ENCODE results near the gene SLC4A4. TPM values are rescaled to one million over a fixed set of nuclear protein-coding genes. Genes with fewer than 3 reads are reported as not detected.

The SLC4A4 gene
- total RNA-seq, 1 donor = 13.0 TPM

DNA sequence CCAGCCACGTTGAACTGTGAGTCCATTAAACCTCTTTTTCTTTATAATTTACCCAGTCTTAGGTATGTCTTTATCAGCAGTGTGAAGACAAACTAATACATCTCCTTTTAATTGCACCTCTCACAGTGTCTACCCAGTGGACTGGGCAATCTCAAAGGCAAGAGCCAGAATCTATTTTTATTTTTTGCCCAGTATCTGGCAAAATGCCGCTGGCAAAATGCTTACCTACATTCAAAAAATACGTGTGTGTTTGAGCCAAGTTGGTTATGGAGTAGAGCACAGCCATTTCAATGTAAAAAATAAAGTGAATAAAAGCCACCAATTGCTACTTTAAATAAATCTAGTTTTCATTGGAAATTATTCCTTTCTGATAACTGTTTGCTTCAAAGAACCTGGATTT is 245.2 kb downstream of the SLC4A4 start:
- Histone ChIP-seq H3K27ac (ENCODE audit: low read depth, low read length) (no peak overlapping the region), H3K79me2 (ENCODE audit: insufficient read depth, low read length) (no peaks in the 10 kb centered on the region), H2AFZ (ENCODE audit: low read length) (no peak overlapping the region), H3K27me3 (ENCODE audit: insufficient read depth, low read length) (no peaks in the 10 kb centered on the region), H3K9me3 (ENCODE audit: low read depth, low read length) (no peaks in the 10 kb centered on the region), H4K20me1 (ENCODE audit: insufficient read depth, low read length) (no peaks in the 10 kb centered on the region), H3K4me3 (ENCODE audit: insufficient read depth, low read length) (no peak overlapping the region), H3K4me2 (ENCODE audit: insufficient read depth, low read length) (no peak overlapping the region), H3K36me3 (ENCODE audit: insufficient read depth, low read length) (no peaks in the 10 kb centered on the region), H3K4me1 (ENCODE audit: insufficient read depth, low read length) (no peaks in the 10 kb centered on the region)
- TF ChIP-seq, protein P1, sequence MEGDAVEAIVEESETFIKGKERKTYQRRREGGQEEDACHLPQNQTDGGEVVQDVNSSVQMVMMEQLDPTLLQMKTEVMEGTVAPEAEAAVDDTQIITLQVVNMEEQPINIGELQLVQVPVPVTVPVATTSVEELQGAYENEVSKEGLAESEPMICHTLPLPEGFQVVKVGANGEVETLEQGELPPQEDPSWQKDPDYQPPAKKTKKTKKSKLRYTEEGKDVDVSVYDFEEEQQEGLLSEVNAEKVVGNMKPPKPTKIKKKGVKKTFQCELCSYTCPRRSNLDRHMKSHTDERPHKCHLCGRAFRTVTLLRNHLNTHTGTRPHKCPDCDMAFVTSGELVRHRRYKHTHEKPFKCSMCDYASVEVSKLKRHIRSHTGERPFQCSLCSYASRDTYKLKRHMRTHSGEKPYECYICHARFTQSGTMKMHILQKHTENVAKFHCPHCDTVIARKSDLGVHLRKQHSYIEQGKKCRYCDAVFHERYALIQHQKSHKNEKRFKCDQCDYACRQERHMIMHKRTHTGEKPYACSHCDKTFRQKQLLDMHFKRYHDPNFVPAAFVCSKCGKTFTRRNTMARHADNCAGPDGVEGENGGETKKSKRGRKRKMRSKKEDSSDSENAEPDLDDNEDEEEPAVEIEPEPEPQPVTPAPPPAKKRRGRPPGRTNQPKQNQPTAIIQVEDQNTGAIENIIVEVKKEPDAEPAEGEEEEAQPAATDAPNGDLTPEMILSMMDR (IDR thresholded peaks at IDR 0.05; ENCODE audit: extremely low read depth, low read depth, low read length) = no peak
- no peak for DNase-seq (ENCODE audit: insufficient read length, low spot score, missing footprints)

DNA sequence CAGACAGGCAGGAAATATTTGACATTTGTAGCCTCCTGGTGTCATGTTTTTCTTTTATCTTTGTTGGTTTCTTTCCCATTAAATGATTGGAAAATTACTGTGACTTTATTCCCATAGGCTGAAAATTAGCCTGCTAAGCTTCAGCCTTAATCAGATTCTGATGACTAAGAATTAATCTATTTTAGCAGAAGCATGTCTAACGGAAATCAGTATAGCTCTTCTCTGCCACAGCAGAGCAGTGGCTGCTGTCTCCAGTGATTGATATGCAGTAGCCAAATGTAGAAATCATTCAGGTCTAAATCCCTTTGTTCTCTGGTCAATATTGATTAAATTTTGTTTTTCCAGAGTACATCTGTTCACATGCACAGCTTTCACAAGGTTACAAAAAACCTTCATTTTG is 245.8 kb downstream of the SLC4A4 start:
- no peak overlapping the region for H2AFZ ChIP-seq (ENCODE audit: low read length)
- TF ChIP-seq, protein P1 (IDR thresholded peaks at IDR 0.05; ENCODE audit: extremely low read depth, low read depth, low read length) = no peak
- H3K4me3 ChIP-seq (ENCODE audit: insufficient read depth, low read length) = no peak overlapping the region
- no peaks in the 10 kb centered on the region for H4K20me1 ChIP-seq (ENCODE audit: insufficient read depth, low read length)
- H3K9me3 ChIP-seq (ENCODE audit: low read depth, low read length) = no peaks in the 10 kb centered on the region
- H3K36me3 ChIP-seq (ENCODE audit: insufficient read depth, low read length) = no peaks in the 10 kb centered on the region
- H3K27ac ChIP-seq (ENCODE audit: low read depth, low read length) = no peak overlapping the region
- no peaks in the 10 kb centered on the region for H3K27me3 ChIP-seq (ENCODE audit: insufficient read depth, low read length)
- no peak for DNase-seq (ENCODE audit: insufficient read length, low spot score, missing footprints)
- H3K4me1 ChIP-seq (ENCODE audit: insufficient read depth, low read length) = no peaks in the 10 kb centered on the region
- no peaks in the 10 kb centered on the region for H3K79me2 ChIP-seq (ENCODE audit: insufficient read depth, low read length)
- H3K4me2 ChIP-seq (ENCODE audit: insufficient read depth, low read length) = no peak overlapping the region

DNA sequence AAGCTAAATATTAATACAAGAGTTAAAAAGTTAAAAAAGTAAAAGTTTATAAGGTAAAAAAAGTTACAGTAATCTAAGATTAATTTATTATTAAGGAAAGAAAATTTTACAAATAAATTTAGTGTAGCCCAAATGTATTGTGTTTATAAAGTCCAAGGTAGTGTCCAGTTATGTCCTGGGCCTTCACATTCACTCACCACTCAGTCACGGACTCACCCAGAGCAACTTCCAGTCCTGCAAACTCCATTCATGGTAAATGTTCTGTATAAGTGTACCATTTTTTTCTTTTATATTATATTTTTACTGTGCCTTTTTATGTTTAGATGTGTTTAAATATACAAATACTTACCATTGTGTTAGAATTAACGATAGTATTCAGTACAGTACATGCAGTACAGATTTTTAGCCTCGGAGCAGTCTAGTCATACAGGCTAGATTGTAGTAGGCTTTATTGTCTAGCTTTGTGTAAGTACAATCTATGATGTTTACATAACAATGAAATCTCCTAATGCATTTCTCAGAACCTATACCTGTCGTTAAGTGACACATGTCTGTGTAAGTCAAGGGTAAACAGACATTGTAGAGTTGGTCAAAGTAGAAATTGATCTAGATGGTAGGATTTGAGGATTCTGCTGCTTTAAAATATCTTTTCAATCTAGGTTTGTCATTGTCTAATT is 247.4 kb downstream of the SLC4A4 start:
- Histone ChIP-seq H3K9me3 (ENCODE audit: low read depth, low read length) (no peaks in the 10 kb centered on the region), H3K27me3 (ENCODE audit: insufficient read depth, low read length) (no peaks in the 10 kb centered on the region), H3K4me3 (ENCODE audit: insufficient read depth, low read length) (no peak overlapping the region), H3K36me3 (ENCODE audit: insufficient read depth, low read length) (no peaks in the 10 kb centered on the region), H3K27ac (ENCODE audit: low read depth, low read length) (no peak overlapping the region), H4K20me1 (ENCODE audit: insufficient read depth, low read length) (no peaks in the 10 kb centered on the region), H3K79me2 (ENCODE audit: insufficient read depth, low read length) (no peaks in the 10 kb centered on the region), H2AFZ (ENCODE audit: low read length) (no peak overlapping the region), H3K4me1 (ENCODE audit: insufficient read depth, low read length) (no peaks in the 10 kb centered on the region), H3K4me2 (ENCODE audit: insufficient read depth, low read length) (no peak overlapping the region)
- TF ChIP-seq, protein P1 (IDR thresholded peaks at IDR 0.05; ENCODE audit: extremely low read depth, low read depth, low read length) = no peak
- no peak for DNase-seq (ENCODE audit: insufficient read length, low spot score, missing footprints)

DNA sequence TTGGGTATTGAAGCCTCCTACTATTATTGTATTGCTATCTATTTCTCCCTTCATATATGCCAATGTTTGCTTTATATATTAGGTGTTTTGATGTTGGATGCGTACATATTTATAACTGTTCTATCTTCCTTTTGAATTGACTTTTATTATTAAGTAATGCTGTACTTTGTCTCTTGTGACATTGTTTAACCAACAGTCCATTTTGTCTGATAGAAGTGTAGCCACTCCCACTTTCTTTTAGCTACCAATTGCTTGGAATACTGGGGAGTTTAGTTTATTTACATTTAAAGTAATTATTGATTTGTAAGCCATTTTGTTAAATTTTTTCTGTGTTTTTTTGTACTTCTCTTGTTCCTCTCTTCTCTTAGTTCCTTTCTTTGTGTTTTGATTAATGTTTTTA is 249.2 kb downstream of the SLC4A4 start:
- Histone ChIP-seq H4K20me1 (ENCODE audit: insufficient read depth, low read length) (no peaks in the 10 kb centered on the region), H3K4me2 (ENCODE audit: insufficient read depth, low read length) (no peak overlapping the region), H3K4me3 (ENCODE audit: insufficient read depth, low read length) (no peak overlapping the region), H3K4me1 (ENCODE audit: insufficient read depth, low read length) (no peaks in the 10 kb centered on the region), H3K36me3 (ENCODE audit: insufficient read depth, low read length) (no peaks in the 10 kb centered on the region), H3K27ac (ENCODE audit: low read depth, low read length) (no peak overlapping the region), H3K79me2 (ENCODE audit: insufficient read depth, low read length) (no peaks in the 10 kb centered on the region), H3K9me3 (ENCODE audit: low read depth, low read length) (no peaks in the 10 kb centered on the region), H3K27me3 (ENCODE audit: insufficient read depth, low read length) (no peaks in the 10 kb centered on the region), H2AFZ (ENCODE audit: low read length) (no peak overlapping the region)
- DNase-seq (ENCODE audit: insufficient read length, low spot score, missing footprints) = no peak
- TF ChIP-seq, protein P1 (IDR thresholded peaks at IDR 0.05; ENCODE audit: extremely low read depth, low read depth, low read length) = no peak
